Erythroblast (primary cell): ENCODE measurements around the gene LOXL4.

Experiments used
- DNase-seq, 2 experiments: peaks; one replicate each; lab custom pipeline; 2025; lab: John Stamatoyannopoulos, UW
- GATA1 ChIP-seq: IDR thresholded peaks from 2 replicates; pipeline ENCODE4 v1.6.1; 2011; ENCODE audit warnings: low read depth, mild to moderate bottlenecking, control low read depth, low read length, moderate library complexity
- POLR2A ChIP-seq: IDR thresholded peaks from 2 replicates; pipeline ENCODE4 v1.6.1; 2011; ENCODE audit warnings: mild to moderate bottlenecking, low read length

Gene LOXL4

DNA sequence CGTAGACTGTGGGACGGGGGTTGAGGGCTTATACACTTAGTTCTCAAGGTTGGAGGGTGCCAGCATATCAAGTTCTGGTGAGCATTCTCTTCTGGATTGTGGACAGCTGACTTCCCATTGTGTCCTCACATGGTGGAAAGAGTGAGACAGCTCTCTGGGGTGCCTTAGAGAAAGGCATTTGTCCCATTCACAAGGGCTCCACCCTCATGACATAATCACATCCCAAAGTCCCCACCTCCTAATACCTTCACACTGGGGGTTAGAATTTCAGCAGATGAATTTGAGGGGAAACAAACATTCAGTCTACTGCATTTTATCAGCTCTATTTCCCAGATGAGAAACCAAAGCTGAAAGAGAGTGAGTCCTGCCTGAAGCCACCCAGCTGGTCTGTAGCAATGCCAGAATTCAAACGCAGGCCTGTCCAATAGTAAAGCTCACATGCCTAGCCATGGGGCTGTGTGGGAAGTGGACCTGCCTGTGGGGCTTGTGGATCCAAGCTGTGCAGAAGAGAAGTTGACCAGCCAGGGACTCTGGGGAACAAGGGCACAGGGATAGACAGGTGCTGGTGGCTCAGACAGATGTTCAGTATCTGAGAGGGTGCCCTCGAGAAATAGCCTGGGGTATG lies 34.9 kb upstream of the LOXL4 start:
- DNase-seq = no peak
- TF ChIP-seq POLR2A = no peak
- TF ChIP-seq GATA1 = no peak

DNA sequence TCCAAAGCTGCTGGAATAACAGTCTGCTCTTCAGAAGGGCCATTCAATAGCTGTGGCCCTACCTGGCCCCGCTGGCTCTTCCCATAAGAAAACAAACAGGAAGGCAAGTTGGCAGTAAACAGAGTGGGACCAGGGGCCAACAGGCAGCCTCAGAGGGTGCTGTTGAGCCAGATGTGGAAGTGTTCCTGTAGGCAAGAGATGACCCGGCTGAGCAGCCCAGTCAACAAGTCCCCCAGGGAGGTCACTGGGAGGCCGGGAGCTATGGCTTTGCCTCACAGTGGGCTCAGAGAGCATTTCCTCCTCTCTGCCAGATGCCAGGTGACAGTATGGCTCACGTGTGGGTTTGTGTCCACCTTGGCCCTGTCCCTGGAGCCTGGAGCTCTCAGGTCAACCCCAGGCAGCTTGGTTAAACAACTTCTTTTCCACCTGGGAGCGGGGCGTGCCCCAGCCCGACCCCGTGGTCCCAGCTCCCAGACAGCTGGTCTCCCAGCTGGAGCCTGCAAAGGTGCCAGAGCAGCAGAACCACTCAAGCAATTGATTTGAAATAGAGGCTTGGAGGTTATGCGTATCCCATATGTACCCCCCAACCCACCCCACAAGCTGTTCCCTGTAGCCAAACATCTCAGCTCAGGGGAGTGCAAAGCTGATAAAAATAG lies 33.8 kb upstream of the LOXL4 start:
- DNase-seq = no peak
- no peak for TF ChIP-seq POLR2A
- no peak for TF ChIP-seq GATA1

DNA sequence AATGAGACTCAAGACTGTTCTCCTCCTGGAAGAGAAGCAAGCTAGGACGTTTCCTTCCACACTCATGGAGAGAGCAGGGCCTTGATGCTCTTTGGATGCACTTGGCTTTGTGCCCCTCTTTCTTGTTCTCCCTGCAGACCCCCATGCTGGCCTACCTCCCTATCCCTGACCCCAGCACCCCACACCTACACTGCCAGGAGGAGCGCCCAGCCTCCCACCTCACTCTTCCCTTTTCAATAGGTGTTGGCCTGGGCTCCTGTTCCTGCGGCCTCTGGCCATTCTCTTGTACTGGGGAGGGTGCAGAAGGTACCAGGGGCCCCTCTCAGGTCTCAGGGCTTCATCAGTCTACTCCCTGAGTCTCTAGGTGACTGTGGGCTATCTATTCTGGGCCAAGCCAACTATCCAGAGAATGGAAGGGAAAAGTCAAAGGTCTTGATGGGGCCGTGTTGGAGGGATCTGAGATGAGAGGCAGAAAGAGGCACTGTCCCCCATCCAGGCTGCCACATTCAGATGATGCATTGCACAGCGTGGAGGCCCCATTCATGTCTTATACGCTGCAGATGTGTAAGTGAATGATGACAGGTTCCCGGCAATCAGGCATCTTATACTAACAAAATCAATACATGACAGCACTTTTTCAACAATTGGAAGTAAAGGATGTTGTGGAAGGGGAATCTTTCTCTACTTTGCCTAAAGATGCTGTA lies 32.7 kb upstream of the LOXL4 start:
- TF ChIP-seq POLR2A (no peak), GATA1 (no peak)

DNA sequence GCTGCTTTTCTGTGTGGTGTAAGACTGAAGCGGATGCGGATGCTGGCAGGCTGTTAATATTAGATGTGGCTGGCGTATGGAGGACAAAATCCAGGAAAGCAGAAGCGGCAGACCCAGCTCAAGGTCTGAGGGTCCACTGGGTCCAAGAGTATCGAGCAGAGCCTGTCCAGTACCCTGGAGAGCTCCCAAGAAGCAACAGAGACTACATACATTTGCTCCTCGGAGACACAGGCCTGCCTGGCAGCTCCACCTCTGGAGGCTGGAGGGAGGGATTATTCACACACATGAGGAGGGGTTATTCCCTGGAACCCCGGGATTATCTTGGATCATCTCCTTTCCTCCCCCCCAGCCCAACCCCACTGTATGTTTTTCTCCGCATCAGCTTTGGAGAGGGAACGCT lies 31.3 kb upstream of the LOXL4 start:
- DNase-seq = no peak
- TF ChIP-seq GATA1 = no peak

More for the DNA sequence above, 32.7 kb upstream of the LOXL4 start:
- DNase-seq = no peak

DNA sequence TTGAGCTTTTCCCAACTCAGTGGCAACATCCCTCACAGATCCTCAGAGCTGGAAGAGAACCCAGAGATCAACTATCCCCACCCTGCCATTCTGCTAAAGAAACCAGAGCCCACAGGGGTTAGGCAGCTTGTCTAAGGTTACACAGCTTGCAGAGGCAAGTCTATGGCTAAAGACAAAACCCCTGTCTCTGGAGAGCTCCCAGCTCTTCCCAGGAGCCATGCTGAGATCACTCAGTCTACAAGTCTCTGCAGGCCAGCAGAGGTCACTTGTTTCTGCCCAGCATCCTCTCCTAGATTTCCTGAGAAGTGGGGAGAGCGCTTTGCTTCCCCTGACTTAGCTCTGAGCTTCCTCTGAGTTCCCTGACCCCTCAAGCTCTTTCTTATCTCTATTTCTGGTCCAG lies 28.5 kb upstream of the LOXL4 start:
- TF ChIP-seq POLR2A (no peak), GATA1 (no peak)
- DNase-seq = no peak

DNA sequence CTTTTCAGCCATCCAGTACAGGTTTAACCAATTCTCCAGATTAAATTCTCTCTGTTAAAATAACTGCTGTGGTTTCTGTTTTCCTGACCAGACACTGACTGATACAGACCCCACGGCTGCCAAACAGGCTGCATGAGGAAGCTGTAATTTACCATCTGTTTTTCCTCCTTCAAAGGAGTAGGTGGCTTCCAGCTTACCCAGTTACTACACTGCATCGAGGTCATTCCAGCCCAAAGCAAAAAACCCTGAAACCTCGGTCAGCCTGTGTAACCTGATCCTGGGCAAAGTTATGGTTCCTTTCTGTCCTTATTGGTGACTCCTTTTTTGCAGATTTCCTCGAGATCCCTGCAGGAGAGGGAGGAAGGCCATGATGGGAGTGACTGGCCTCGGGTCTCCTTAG lies 27.9 kb upstream of the LOXL4 start:
- no peak for TF ChIP-seq POLR2A
- TF ChIP-seq GATA1 = no peak
- no peak for DNase-seq

DNA sequence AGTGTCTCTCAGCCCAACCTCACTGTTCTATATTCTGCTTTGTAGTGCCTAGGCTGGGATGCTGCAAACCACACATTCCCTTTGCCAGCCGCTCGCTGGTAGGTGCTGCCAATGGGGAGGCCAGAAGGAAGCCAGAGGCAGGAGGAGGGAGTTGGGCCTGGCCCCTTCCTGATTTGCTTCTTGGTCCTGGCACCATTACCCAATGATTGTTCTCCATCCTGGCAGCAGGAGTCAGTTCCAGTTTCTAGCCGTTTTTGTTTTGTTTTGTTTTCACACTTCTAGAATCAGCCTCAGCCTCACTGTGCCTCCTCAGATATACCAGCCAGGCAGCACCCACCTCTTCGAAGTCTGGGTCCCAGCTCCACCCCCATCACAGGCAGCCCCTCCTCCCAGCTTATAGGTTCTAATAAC lies 27.4 kb upstream of the LOXL4 start:
- no peak for DNase-seq
- no peak for TF ChIP-seq GATA1
- no peak for TF ChIP-seq POLR2A

DNA sequence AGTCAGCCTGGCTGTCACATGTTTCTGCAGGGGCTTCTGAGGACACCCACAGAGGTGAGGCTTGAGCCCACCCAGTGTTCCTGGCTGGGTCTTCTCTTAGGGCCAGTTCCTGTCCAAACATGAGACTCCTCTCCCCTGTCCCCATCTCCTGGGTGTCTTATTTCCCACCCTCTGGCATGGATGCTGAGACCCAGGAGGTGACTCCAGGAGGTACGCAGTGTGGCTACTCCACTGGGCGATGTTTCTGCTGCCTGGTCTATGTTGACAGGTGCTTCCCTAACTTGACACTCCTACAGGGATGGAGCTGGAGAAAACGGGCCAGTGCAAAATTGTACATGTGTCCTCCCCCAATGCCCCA lies 26.3 kb upstream of the LOXL4 start:
- no peak for DNase-seq
- TF ChIP-seq GATA1 (no peak), POLR2A (no peak)

DNA sequence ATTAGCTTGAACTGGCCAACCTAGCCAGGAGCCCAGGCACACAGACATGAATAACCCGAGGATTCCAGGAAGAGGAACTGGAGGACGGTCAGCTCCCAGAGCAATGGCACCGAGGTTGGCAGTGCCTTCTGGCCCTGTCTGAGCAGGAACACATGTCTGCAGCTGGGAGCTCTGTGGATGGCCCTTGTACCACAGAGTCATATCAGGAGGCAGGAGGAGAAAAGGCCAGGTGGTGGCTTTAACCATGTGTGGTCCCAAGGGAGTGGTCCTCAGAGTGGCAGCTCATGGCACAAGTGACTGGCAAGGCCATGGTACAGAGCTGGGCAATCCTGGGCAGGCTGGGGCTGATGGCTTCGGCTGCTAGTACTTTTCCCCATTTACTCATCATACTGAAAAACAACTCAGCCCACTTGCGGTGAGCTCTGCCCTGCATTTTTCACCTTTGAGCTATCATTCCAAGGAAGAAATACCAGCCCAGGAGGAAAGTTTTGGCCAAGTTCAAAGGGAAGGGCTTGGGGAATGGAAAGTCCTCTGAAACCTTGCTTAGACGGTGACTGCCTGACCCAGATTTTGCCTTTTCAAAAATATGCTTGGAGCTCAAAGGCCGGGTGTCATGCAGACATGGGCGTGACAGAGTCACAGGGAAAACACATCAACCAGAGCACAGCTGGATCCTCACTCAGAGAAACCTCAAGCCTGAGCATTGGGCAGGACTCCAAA lies 25.7 kb upstream of the LOXL4 start:
- DNase-seq = no peak
- TF ChIP-seq GATA1 (no peak), POLR2A (no peak)

DNA sequence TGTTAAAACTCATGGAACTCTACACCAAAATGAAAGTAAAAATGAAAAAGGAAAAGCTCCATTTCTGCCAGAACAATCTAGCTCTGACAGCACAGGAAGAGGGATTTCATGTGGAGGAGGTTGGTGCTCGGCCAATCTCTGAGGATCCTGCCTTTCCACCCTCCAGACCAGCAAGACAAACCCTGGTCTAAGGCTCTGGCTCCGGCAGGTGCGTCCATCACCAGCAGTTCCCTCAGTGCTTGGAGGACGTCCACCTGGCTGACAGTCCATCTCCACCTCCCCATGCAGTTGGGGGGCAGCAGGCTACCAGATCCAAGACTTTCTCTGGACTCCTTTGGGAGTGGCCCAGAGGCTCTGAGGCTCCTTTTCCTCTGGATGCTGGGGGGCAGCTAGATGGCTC lies 25.0 kb upstream of the LOXL4 start:
- TF ChIP-seq POLR2A = no peak
- no peak for TF ChIP-seq GATA1
- DNase-seq = no peak

DNA sequence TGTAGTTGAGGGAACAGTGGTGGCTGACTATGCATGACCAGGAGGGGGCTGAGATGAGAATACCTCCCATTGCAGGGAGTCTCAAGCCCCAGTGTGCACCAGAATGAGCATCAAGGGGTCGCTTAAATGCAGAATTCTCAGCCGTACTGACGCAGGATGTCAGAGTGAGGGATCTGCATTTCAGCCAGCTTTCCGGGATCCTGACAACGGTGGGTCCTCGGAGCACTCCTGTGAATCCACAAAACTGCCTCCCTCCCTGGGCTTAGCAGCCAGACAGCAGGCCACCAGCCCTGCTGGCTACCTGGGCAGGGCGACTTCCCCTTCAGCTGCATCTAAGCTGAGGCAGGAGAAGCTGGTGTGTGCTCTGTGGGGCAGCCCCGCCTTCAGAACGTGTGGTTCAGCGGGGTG lies 21.8 kb upstream of the LOXL4 start:
- DNase-seq = no peak
- TF ChIP-seq POLR2A = no peak
- no peak for TF ChIP-seq GATA1

DNA sequence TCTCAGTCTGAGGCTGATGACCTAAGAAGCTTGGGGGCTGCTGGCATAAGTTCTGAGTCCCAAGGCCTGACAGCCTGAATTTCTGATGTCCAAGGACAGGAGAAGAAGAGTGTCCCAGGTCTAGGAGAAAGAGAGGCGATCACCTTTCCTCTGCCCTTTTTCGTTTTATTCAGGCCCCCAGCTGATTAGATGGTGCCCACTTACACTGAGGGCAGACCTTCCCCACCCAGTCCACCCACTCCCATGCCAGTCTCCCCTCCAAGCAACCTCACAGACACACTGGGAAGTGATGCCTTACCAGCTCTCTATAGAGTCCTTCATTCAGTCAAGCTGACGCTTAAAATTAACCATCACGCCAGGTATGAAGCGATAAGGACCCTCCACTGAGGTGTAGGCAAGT lies 19.3 kb upstream of the LOXL4 start:
- TF ChIP-seq POLR2A (no peak), GATA1 (no peak)
- DNase-seq = no peak

DNA sequence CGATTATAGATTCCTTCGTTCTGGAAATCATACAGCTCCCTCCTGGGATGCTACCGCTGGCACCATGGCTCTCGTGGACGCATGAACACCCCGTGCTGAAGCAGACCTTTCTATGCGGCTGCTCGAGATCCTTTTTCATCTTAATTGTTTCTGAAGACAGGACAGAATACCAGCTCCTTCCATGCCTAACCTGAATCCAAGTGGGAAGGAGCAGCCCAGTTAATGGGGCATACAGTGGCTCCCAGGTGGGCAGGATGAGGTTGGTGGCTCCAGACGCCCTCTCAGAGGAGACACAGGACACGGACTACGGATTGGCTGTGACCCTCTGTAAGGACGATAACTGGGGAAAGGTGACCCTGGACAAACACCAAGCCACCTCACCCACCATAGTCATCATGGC lies 18.4 kb upstream of the LOXL4 start:
- TF ChIP-seq POLR2A (no peak), GATA1 (no peak)
- no peak for DNase-seq

DNA sequence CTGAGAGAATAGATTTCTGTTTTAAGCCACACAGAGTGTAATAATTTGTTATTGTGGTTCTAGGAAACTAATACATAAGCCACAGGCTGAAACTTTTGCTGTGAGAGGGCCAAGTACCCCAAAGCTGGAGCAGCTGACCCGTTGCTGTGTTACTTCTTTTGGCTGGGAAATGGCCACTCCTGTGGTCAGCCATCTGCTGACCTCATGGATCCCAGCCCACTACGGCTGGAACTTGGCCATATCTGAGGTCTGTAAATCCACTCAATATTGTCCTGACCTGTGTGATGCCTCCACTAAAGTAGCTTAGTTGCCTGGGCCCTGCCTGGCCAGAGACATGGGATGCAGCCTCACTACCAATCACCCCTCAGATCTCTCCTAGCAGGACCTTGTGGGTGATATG lies 17.4 kb upstream of the LOXL4 start:
- TF ChIP-seq POLR2A (no peak), GATA1 (no peak)
- DNase-seq = no peak

DNA sequence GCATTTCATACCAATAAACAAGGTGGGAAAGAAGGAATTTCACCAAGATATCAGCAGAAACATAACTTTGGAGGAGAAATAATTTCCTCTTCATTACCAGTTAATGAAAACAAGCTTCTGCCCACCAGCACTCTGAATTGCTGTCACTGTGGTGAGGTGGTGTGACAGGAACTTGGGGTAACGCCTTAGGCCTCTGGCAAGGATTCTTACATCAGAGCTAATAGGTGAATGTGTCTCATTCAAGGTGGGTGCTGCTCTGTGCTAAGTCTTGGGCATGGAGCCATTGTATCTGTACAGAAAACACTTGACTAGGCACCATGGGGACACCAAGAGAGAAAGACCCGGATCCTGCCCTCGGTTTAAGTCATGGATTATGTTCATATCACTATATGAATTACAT lies 8.3 kb upstream of the LOXL4 start:
- TF ChIP-seq GATA1 = no peak
- no peak for TF ChIP-seq POLR2A

More for the DNA sequence above, 8.3 kb upstream of the LOXL4 start:
- no peak for DNase-seq
